OCI-LY7 (cell line): ENCODE measurements around the gene NLGN4X. TPM values are rescaled to one million over a fixed set of nuclear protein-coding genes. Genes with fewer than 3 reads are reported as not detected.
A peak's percentile ranks its signal among the peaks of the same experiment; 100 is the strongest.
"Not testable (repeated sequence)": the region's sequence is repeated elsewhere in the genome, so short reads cannot be mapped to it uniquely, and the experiment has no call there.

ENCODE experiments used
- BruUV-seq: library from RNA; stranded (reverse); fragments of 400-500 nt; replicated peaks from 2 replicates; lab custom pipeline; 2021; lab: Mats Ljungman, UMichigan
- CTCF ChIA-PET: fragments of 300-600 bp; sonication (Branson Sonifier 250); formaldehyde crosslinking; loops from one replicate; lab custom pipeline; 2022; ENCODE audit warnings: antibody characterized with exemption; ENCODE audit not compliant: unreplicated experiment; lab: Charles Lee
- POLR2A ChIA-PET: fragments of 300-600 bp; sonication (Branson Sonifier 250); formaldehyde crosslinking; loops from one replicate; lab custom pipeline; 2022; ENCODE audit warnings: antibody characterized with exemption; lab: Charles Lee
- DNase-seq: peaks from one replicate; pipeline ENCODE4 v3.0.0-alpha.2; 2015; ENCODE audit warnings: low spot score
- H2AFZ ChIP-seq: fragments of 200-600 bp; sonication (generic), shearing (Covaris generic); 2 replicates; pipeline ENCODE4 v1.6.1; 2014; ENCODE audit warnings: mild to moderate bottlenecking, antibody characterized with exemption, low read length, moderate library complexity
- H3K27ac ChIP-seq: fragments of 200-600 bp; sonication (generic); 2 replicates; pipeline ENCODE4 v1.5.1; 2014; ENCODE audit warnings: mixed run types, low read depth, mild to moderate bottlenecking, moderate library complexity, low read length, inconsistent platforms; ENCODE audit not compliant: poor library complexity, severe bottlenecking
- H3K36me3 ChIP-seq: fragments of 200-600 bp; sonication (generic); 2 replicates; pipeline ENCODE4 v1.6.1; 2014; ENCODE audit warnings: mild to moderate bottlenecking, antibody characterized with exemption, low read length, moderate library complexity, mixed read lengths; ENCODE audit not compliant: insufficient read depth
- H3K4me1 ChIP-seq: fragments of 200-600 bp; sonication (generic); 2 replicates; pipeline ENCODE4 v1.5.1; 2014; ENCODE audit warnings: mild to moderate bottlenecking, low read length; ENCODE audit not compliant: insufficient read depth, poor library complexity, severe bottlenecking
- H3K4me2 ChIP-seq: fragments of 200-600 bp; sonication (generic); 2 replicates; pipeline ENCODE4 v1.6.1; 2014; ENCODE audit warnings: mild to moderate bottlenecking, low read length
- H3K4me3 ChIP-seq: fragments of 200-600 bp; sonication (generic); 2 replicates; pipeline ENCODE4 v1.5.1; 2014; ENCODE audit warnings: mild to moderate bottlenecking, low read depth, low read length; ENCODE audit not compliant: poor library complexity, severe bottlenecking
- H3K79me2 ChIP-seq: fragments of 200-600 bp; sonication (generic); 2 replicates; pipeline ENCODE4 v1.6.1; 2016; ENCODE audit warnings: low read depth, mild to moderate bottlenecking, low read length, moderate library complexity, mixed read lengths; ENCODE audit not compliant: insufficient read depth
- H3K9me2 ChIP-seq: fragments of 200-600 bp; sonication (generic); 2 replicates; pipeline ENCODE4 v1.6.1; 2016; ENCODE audit warnings: mild to moderate bottlenecking, low read length, mixed read lengths; ENCODE audit not compliant: insufficient read depth
- H3K9me3 ChIP-seq: fragments of 200-600 bp; sonication (generic); 2 replicates; pipeline ENCODE4 v1.6.1; 2014; ENCODE audit warnings: mild to moderate bottlenecking, mixed run types, low read length, mixed read lengths
- H4K20me1 ChIP-seq: fragments of 200-600 bp; sonication (generic); 2 replicates; pipeline ENCODE4 v1.6.1; 2014; ENCODE audit warnings: mild to moderate bottlenecking, antibody characterized with exemption, low read length, moderate library complexity, mixed read lengths; ENCODE audit not compliant: insufficient read depth
- EZH2phosphoT487 ChIP-seq: fragments of 200-600 bp; sonication (generic); IDR thresholded peaks from 2 replicates; pipeline ENCODE4 v1.6.1; 2018; ENCODE audit warnings: low read depth, borderline replicate concordance, mild to moderate bottlenecking, mixed run types, antibody characterized with exemption, low read length, moderate library complexity, mixed read lengths
- intact Hi-C: fragments of 100-400 bp; cut with micrococcal nuclease; formaldehyde crosslinking; loops from one replicate; pipeline ENCODE4 v1.10.0; 2022; ENCODE audit not compliant: unreplicated experiment
- total RNA-seq, 2 experiments: library from RNA; depleted of rRNA in 1 of 2; stranded (reverse); fragments of >200 nt in 1 of 2; shearing (Covaris generic) in 1 of 2; gene quantifications; 2 replicates each; pipeline ENCODE4 v1.2.3, GENCODE V29; 2014 to 2022
- TF ChIP-seq, protein P1 (sequence below): fragments of 200-600 bp; sonication (generic); conservative IDR thresholded peaks from 2 replicates; pipeline ENCODE4 v1.5.1; 2014; ENCODE audit warnings: mild to moderate bottlenecking, antibody characterized with exemption, low read length, moderate library complexity, mixed read lengths

The NLGN4X gene
- total RNA-seq, 2 experiments from 2014 or later: 0.55 TPM; not detected in 1

DNA sequence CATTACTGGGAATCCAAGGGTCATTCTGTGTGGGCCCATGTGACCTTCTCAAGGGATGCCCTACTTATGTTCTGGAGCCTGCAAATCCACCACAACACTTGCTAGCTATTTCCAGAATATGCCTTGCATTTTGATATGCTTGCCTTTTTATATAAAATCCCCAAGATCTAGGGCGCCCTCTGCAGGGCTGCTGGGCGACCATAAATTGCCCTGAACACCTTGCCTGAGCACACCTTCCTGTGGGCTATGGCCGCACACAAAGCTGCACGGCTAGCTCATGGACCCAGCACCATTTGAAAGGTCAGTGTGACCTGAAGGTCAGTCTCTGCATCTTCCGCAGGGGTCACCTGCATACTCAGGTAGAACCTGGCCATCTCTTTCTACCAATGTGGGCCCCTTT is 311.7 kb downstream of the NLGN4X start:
- Histone ChIP-seq H3K79me2 (no peaks in the 10 kb centered on the region), H2AFZ (no peak overlapping the region), H3K27ac (no peak overlapping the region), H3K9me2 (no peaks in the 10 kb centered on the region), H3K4me3 (no peak overlapping the region), H3K4me2 (no peak overlapping the region), H3K36me3 (no peaks in the 10 kb centered on the region), H3K4me1 (no peaks in the 10 kb centered on the region), H3K9me3 (no peaks in the 10 kb centered on the region), H4K20me1 (no peaks in the 10 kb centered on the region)
- no TSS peak for BruUV-seq
- TF ChIP-seq EZH2phosphoT487: no peak
- TF ChIP-seq, protein P1, sequence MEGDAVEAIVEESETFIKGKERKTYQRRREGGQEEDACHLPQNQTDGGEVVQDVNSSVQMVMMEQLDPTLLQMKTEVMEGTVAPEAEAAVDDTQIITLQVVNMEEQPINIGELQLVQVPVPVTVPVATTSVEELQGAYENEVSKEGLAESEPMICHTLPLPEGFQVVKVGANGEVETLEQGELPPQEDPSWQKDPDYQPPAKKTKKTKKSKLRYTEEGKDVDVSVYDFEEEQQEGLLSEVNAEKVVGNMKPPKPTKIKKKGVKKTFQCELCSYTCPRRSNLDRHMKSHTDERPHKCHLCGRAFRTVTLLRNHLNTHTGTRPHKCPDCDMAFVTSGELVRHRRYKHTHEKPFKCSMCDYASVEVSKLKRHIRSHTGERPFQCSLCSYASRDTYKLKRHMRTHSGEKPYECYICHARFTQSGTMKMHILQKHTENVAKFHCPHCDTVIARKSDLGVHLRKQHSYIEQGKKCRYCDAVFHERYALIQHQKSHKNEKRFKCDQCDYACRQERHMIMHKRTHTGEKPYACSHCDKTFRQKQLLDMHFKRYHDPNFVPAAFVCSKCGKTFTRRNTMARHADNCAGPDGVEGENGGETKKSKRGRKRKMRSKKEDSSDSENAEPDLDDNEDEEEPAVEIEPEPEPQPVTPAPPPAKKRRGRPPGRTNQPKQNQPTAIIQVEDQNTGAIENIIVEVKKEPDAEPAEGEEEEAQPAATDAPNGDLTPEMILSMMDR: peak; percentile 61
- POLR2A ChIA-PET: no interaction called here
- peak; percentile 28 for DNase-seq
- CTCF ChIA-PET: no interaction called here
- intact Hi-C loops: no loop called here

DNA sequence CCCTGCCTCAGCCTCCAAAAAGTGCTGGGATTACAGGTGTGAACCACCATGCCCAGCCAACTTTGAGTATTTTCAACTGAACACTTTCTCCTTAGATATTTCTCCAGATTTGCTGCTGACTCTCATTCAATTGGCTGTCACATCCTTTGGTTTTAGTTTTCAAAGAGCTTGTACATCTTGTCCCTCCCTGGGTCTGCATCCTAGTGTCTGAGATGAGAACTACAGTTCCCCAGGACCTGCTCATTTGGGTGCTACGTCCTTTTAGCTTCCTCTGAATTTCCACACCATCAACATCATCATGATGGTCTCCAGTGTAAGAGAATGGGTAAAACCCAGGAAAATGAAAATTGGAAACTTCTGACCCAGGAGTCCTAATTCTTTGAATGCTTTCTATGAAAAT is 312.9 kb downstream of the NLGN4X start:
- H3K9me2 ChIP-seq: no peaks in the 10 kb centered on the region
- intact Hi-C loops: no loop called here
- TF ChIP-seq EZH2phosphoT487: no peak
- TF ChIP-seq, protein P1: no peak
- H2AFZ ChIP-seq: no peak overlapping the region
- no peaks in the 10 kb centered on the region for H3K9me3 ChIP-seq
- no peak overlapping the region for H3K27ac ChIP-seq
- CTCF ChIA-PET: no interaction called here
- no peaks in the 10 kb centered on the region for H3K4me1 ChIP-seq
- H3K79me2 ChIP-seq: no peaks in the 10 kb centered on the region
- H3K4me3 ChIP-seq: no peak overlapping the region
- H3K36me3 ChIP-seq: no peaks in the 10 kb centered on the region
- H4K20me1 ChIP-seq: no peaks in the 10 kb centered on the region
- no peak overlapping the region for H3K4me2 ChIP-seq
- POLR2A ChIA-PET: interaction anchor here (0.7 kb wide), 1 partner anchor 482 kb away, joined by 4 read pairs; no protein-coding TSS in a partner anchor
- no TSS peak for BruUV-seq
- no peak for DNase-seq

DNA sequence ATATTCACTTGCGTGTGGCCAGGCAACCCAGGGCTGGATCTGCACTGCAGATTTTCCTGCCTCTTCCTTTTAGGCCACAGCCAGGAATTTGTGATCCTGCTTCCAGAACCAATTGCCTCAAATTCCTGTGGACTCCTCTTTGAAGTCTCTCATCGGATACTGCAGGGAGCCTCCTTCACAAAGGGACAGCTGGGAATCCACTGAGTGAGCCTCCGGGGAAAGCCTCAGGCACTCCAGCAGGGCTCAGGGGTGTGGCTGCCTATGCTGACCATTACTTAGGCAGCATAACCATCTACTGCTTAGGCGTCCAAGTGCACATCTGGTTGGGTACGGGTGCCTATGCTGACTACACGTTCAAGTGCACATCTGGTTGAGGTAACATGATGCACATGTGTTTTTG is 321.5 kb downstream of the NLGN4X start:
- Histone ChIP-seq H4K20me1 (no peaks in the 10 kb centered on the region), H2AFZ (no peak overlapping the region), H3K36me3 (no peaks in the 10 kb centered on the region), H3K79me2 (no peaks in the 10 kb centered on the region), H3K9me2 (no peaks in the 10 kb centered on the region), H3K4me3 (no peak overlapping the region), H3K27ac (no peak overlapping the region), H3K4me2 (no peak overlapping the region), H3K4me1 (no peaks in the 10 kb centered on the region), H3K9me3 (no peaks in the 10 kb centered on the region)
- ChIA-PET CTCF (no interaction called here), POLR2A (no interaction called here)
- intact Hi-C loops: no loop called here
- BruUV-seq: no TSS peak
- no peak for DNase-seq
- TF ChIP-seq EZH2phosphoT487: no peak
- TF ChIP-seq, protein P1: no peak

DNA sequence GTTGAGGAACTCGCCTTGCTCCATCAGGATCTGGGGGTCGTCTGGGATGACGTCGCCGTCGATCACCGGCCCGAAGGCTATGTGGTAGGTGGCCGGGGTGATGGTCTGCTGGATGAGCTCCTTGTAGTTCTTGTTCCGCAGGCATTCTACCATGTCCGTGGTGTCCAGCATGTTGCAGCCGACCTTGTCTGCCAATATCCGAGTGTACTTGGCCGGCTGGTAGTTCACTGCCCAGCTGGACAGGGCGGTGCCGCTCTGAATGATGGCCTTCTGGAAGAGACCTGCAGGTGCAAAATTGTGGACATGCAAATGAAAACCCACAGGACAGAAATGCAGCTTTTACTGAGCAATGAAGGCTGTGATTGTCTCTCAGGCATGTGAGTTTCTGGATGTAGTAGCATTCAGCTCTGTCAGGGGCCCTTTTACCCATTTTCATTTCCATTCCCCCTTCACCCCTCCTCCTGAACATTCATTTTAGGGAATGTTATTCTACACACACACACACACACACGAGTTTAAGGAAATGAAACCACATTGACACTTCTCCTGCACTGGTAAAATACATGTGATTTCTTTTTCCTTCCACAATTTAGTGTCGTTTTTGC is 325.0 kb downstream of the NLGN4X start:
- H3K36me3 ChIP-seq, H3K4me3 ChIP-seq, H4K20me1 ChIP-seq, H2AFZ ChIP-seq, H3K27ac ChIP-seq, DNase-seq, H3K4me2 ChIP-seq, H3K79me2 ChIP-seq, H3K9me2 ChIP-seq, H3K4me1 ChIP-seq, intact Hi-C loops, CTCF ChIA-PET, H3K9me3 ChIP-seq, BruUV-seq: not testable (repeated sequence)
- POLR2A ChIA-PET: interaction anchor here (0.6 kb wide), 2 partner anchors 467 to 1961 kb away, joined by 3 to 4 read pairs; no protein-coding TSS in a partner anchor
